Measurements from ENCODE around the gene OSBPL2. TPM values are rescaled to one million over a fixed set of nuclear protein-coding genes. Genes with fewer than 3 reads are reported as not detected.

OSBPL2 gene
- total and polyA plus RNA-seq, 9 of the 15 experiments (the other 6 are each of a cell fraction or from before 2014, with no cell fraction given), result 2.5 to 25.6 (median 14.1) TPM

- TF ChIP-seq NR3C1 (CRISPR knock-in tag; IDR thresholded peaks at IDR 0.05) (no peak), RUNX1 (IDR thresholded peaks at IDR 0.05; ENCODE audit: low read depth) (no peak)
These were observed 42.6 kb upstream of the OSBPL2 start (continued) for GRCh38 chr20:62195736-62196135.

GRCh38 chr20:62196286-62196685 is 42.0 kb upstream of the OSBPL2 start:
- ChIA-PET POLR2A (interaction anchor here (1.1 kb wide), 1 partner anchor 14 kb away, joined by 3 read pairs; no protein-coding TSS in a partner anchor), CTCF (ENCODE audit: low intra/inter-chr PET ratio) (no interaction called here)
- DNase-seq (ENCODE audit: extremely low read depth in 1 of 4, low spot score in 3 of 4) (no peak), ATAC-seq (no peak), FAIRE-seq (no peak)
- Histone ChIP-seq H4K20me1 (replicated peaks; ENCODE audit: control insufficient read depth, insufficient read depth, low read length) (peaks cover 8% of the 10 kb centered on the region; the same call in 1 of the 2 replicates), H3K79me2 (ENCODE audit: control insufficient read depth, insufficient read depth, low read length) (peaks cover 8% of the 10 kb centered on the region), H3K4me1 (replicated peaks in 1 of 2; ENCODE audit: control insufficient read depth in 2 of 2, insufficient read depth in 2 of 2, low read length in 2 of 2) (peaks cover 0 to 3% of the 10 kb centered on the region in 2 experiments; a peak in 1 of 5 replicates), H3K36me3 (ENCODE audit: control insufficient read depth, insufficient read depth, low read length) (peaks cover 86% of the 10 kb centered on the region; the same call in 2 of the 3 replicates), H3K27ac (ENCODE audit: extremely low read depth, low read depth, low read length) (no peak overlapping the region), H3K27me3 (ENCODE audit: control insufficient read depth in 2 of 2, insufficient read depth in 2 of 2, low read length in 2 of 2) (no peaks in the 10 kb centered on the region), H3K4me2 (ENCODE audit: insufficient read depth, low read length) (no peak overlapping the region), H3K9me3 (replicated peaks; ENCODE audit: control insufficient read depth, insufficient read depth, low read depth, low read length) (no peaks in the 10 kb centered on the region), H3K9ac (ENCODE audit: insufficient read depth in 1 of 2, low read depth in 2 of 2, low read length in 2 of 2) (no peak overlapping the region), H2AFZ (ENCODE audit: low read depth, low read length) (no peak overlapping the region), H3K9me1 (ENCODE audit: control insufficient read depth, insufficient read depth, low read length) (no peaks in the 10 kb centered on the region), H3K4me3 (no peak overlapping the region)
- 99% methylated on average over 7 of the region's 10 CpGs for WGBS (ENCODE audit: insufficient coverage, low coverage, missing lambda C conversion rate)
- in situ Hi-C loops (cut with MboI) (no loop called here), intact Hi-C loops (cut with micrococcal nuclease) (no loop called here)
- TF ChIP-seq SMAD1 (IDR thresholded peaks at IDR 0.05; ENCODE audit: low read depth, low read length, partially characterized antibody), result no peak
- TF ChIP-seq STAT6 (CRISPR knock-in tag; IDR thresholded peaks at IDR 0.05), result no peak
- no peak for TF ChIP-seq GABPA (tag; conservative IDR thresholded peaks at IDR 0.05; ENCODE audit: low read depth)
- TF ChIP-seq SIX5 (IDR thresholded peaks at IDR 0.05; ENCODE audit: borderline replicate concordance in 1 of 2, insufficient read depth in 1 of 2, low read depth in 1 of 2, low read length in 2 of 2), result no peak
- TF ChIP-seq UBTF (IDR thresholded peaks at IDR 0.05; ENCODE audit: borderline replicate concordance in 1 of 2, low read depth in 2 of 2, low read length in 2 of 2), result no peak
- no peak for TF ChIP-seq ZNF77 (CRISPR knock-in tag; IDR thresholded peaks at IDR 0.05)
- TF ChIP-seq ZBTB11 (CRISPR knock-in tag; IDR thresholded peaks at IDR 0.05), result no peak
- no peak for TF ChIP-seq CHD1 (IDR thresholded peaks at IDR 0.05; ENCODE audit: low read length)
- BruUV-seq (replicated peaks), result no TSS peak

Measured in K562 (cell line).